HG03342 (cell line): Measurements from ENCODE around the gene DENND1B.

Source experiments
- ATAC-seq: cut with Tn5 transposase; IDR thresholded peaks from one replicate; pipeline ENCODE4 v1.9.1; 2021; ENCODE audit warnings: mild to moderate bottlenecking, moderate library complexity; ENCODE audit not compliant: unreplicated experiment

Gene DENND1B

GRCh38 chr1:197472141-197472540, 303.1 kb downstream of the DENND1B start:
- ATAC-seq = no peak

- no peak for ATAC-seq
Observed at GRCh38 chr1:197471248-197471985, 303.9 kb downstream of the DENND1B start.

- ATAC-seq = no peak
Observed at GRCh38 chr1:197470330-197470729, 304.9 kb downstream of the DENND1B start.

GRCh38 chr1:197469620-197470210, 305.6 kb downstream of the DENND1B start:
- no peak for ATAC-seq

GRCh38 chr1:197468543-197469175, 306.6 kb downstream of the DENND1B start:
- ATAC-seq = no peak

GRCh38 chr1:197467881-197468280, 307.4 kb downstream of the DENND1B start:
- ATAC-seq = no peak

- ATAC-seq = no peak
Observed at GRCh38 chr1:197466813-197467212, 308.5 kb downstream of the DENND1B start.

GRCh38 chr1:197465528-197466327, 309.6 kb downstream of the DENND1B start:
- ATAC-seq = no peak

- no peak for ATAC-seq
Observed at GRCh38 chr1:197464044-197464443, 311.2 kb downstream of the DENND1B start.

- no peak for ATAC-seq
Observed at GRCh38 chr1:197463142-197463541, 312.1 kb downstream of the DENND1B start.

- no peak for ATAC-seq
Observed at GRCh38 chr1:197462539-197462938, 312.7 kb downstream of the DENND1B start.
